ENCODE results near the gene SLC2A13. TPM values are rescaled to one million over a fixed set of nuclear protein-coding genes. Genes with fewer than 3 reads are reported as not detected.
A peak's percentile ranks its signal among the peaks of the same experiment; 100 is the strongest.

The SLC2A13 gene
- polyA plus RNA-seq, 1 experiment: 3.1 TPM

- Histone ChIP-seq H3K27me3 (ENCODE audit: control insufficient read depth, insufficient read depth, low read length) (no peaks in the 10 kb centered on the region), H3K9me3 (ENCODE audit: control insufficient read depth, insufficient read depth, low read length) (no peaks in the 10 kb centered on the region), H3K27ac (ENCODE audit: low read depth, low read length) (no peak overlapping the region), H3K4me3 (ENCODE audit: low read depth, low read length) (no peak overlapping the region)
- POLR2A ChIA-PET: interaction anchor here (1.0 kb wide), 1 partner anchor 94 kb away, joined by 3 read pairs; the partner anchor contains the start of gene SLC2A13
- CTCF ChIA-PET: interaction anchor here (0.6 to 6.4 kb wide), 56 partner anchors 9 to 330 kb away, joined by 3 to 102 read pairs (median 4); partner anchors contain the start of gene SLC2A13
- TF ChIP-seq, protein P1, sequence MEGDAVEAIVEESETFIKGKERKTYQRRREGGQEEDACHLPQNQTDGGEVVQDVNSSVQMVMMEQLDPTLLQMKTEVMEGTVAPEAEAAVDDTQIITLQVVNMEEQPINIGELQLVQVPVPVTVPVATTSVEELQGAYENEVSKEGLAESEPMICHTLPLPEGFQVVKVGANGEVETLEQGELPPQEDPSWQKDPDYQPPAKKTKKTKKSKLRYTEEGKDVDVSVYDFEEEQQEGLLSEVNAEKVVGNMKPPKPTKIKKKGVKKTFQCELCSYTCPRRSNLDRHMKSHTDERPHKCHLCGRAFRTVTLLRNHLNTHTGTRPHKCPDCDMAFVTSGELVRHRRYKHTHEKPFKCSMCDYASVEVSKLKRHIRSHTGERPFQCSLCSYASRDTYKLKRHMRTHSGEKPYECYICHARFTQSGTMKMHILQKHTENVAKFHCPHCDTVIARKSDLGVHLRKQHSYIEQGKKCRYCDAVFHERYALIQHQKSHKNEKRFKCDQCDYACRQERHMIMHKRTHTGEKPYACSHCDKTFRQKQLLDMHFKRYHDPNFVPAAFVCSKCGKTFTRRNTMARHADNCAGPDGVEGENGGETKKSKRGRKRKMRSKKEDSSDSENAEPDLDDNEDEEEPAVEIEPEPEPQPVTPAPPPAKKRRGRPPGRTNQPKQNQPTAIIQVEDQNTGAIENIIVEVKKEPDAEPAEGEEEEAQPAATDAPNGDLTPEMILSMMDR (IDR thresholded peaks at IDR 0.05; ENCODE audit: low read depth, low read length): no peak
- DNase-seq (ENCODE audit: low read depth, low spot score): no peak
Measured at GRCh38 chr12:40011775-40012129, 94.1 kb downstream of the SLC2A13 start.

DNA sequence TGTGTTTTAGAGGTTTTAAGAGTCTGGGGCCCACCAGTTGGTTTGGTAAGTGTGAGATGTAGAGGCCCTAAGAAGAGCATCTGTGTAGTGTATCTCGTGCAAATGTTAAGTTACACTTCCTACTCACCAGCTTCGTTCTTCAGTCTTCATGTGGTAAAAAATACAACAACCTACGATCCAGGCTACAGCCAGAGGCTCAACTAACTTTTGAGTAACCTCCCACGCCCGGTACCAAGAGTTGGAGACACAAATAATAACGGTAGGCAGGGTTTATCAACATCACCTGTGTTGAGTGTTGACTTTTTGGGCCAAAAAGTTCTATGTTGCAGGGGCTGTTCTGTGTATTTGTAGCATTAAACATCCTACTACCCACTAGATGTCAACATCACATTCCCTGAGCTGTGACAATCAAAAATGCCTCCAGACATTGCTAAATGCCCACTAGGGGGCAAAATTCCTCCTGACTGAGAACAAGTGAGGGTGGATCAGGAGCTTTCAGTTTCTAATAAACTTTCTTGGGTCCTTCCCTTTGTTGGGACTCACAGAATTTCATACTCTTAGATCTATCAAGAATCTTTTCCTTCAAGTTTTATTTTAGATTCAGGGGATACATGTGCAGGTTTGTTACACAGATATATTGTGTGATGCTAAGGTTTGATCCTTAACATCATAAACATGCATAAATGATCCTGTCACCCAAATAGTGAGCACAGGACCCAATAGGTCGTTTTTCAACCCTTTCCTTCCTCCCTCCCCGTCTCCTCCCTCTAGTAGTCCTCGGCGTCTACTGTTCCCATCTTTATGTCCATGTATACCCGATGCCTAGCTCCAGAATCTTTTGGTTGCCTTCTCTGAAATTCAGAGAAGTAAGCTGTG, 94.7 kb downstream of the SLC2A13 start:
- TF ChIP-seq, protein P1 (IDR thresholded peaks at IDR 0.05; ENCODE audit: low read depth, low read length): peak; percentile 84
- H3K27me3 ChIP-seq (ENCODE audit: control insufficient read depth, insufficient read depth, low read length): no peaks in the 10 kb centered on the region
- H3K9me3 ChIP-seq (ENCODE audit: control insufficient read depth, insufficient read depth, low read length): no peaks in the 10 kb centered on the region
- no peak overlapping the region for H3K27ac ChIP-seq (ENCODE audit: low read depth, low read length)
- H3K4me3 ChIP-seq (ENCODE audit: low read depth, low read length): peak overlapping the region; percentile 8
- POLR2A ChIA-PET: interaction anchor here (1.0 kb wide), 1 partner anchor 94 kb away, joined by 3 read pairs; the partner anchor contains the start of gene SLC2A13
- CTCF ChIA-PET: interaction anchor here (0.6 to 6.4 kb wide), 65 partner anchors 9 to 331 kb away, joined by 3 to 102 read pairs (median 4); partner anchors contain the start of gene SLC2A13
- DNase-seq (ENCODE audit: low read depth, low spot score): peak; percentile 36

DNA sequence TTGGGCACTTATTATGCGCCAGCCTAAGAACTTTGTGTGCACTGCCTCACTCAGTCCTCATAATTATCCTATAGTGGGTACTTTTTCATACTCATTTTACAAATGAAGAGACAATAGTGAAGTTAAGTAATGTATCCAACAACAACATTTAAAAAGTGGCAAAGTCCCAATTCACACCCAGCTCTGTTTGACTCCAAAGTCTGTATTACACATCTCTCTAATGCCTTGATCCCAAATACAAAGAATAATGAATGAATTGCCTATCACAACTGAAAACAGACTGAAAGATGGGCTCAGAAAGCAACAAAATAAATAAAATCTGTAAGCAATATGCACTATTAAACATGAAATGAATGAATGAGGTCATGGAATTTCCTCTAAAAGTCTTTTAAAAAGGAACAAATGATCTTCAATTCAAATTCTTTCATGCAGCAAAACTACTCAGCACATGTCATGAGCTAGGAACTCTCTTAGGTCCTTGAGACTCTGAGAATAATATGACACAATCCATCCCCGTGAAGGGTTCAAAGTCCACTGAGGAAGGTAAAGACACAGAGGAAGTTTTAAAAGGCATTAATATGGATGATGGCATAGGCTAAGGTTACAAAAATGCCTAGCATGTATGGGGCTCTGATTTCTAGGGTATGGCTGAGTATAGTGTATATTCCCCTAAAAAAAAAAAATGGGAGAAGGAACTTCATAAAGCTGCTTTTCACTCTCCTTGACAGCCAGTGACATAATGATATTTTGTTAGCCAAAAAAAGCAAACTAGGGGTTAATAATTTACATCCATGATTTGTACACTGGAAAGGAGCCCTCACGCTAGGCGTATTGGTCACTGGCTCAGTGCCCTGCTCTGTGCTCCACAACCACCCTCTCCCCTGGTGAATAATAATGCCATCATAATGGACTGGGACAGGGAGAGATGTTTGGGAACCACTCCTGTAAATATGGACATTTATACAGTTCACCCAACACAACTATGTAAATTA, 103.4 kb downstream of the SLC2A13 start:
- CTCF ChIA-PET: interaction anchor here (0.7 to 1.7 kb wide), 4 partner anchors 9 to 13 kb away, joined by 3 to 10 read pairs (median 6); no protein-coding TSS in a partner anchor
- no peak overlapping the region for H3K4me3 ChIP-seq (ENCODE audit: low read depth, low read length)
- no peaks in the 10 kb centered on the region for H3K27me3 ChIP-seq (ENCODE audit: control insufficient read depth, insufficient read depth, low read length)
- POLR2A ChIA-PET: no interaction called here
- TF ChIP-seq, protein P1 (IDR thresholded peaks at IDR 0.05; ENCODE audit: low read depth, low read length): no peak
- no peak for DNase-seq (ENCODE audit: low read depth, low spot score)
- no peaks in the 10 kb centered on the region for H3K9me3 ChIP-seq (ENCODE audit: control insufficient read depth, insufficient read depth, low read length)
- H3K27ac ChIP-seq (ENCODE audit: low read depth, low read length): no peak overlapping the region

GRCh38 chr12:40001406-40001805, 104.5 kb downstream of the SLC2A13 start:
- DNase-seq (ENCODE audit: low read depth, low spot score): no peak
- Histone ChIP-seq H3K4me3 (ENCODE audit: low read depth, low read length) (no peak overlapping the region), H3K27ac (ENCODE audit: low read depth, low read length) (no peak overlapping the region), H3K9me3 (ENCODE audit: control insufficient read depth, insufficient read depth, low read length) (0 out of 2 replicates have a peak, but pooled peaks cover 2% of the 10 kb centered on the region), H3K27me3 (ENCODE audit: control insufficient read depth, insufficient read depth, low read length) (no peaks in the 10 kb centered on the region)
- TF ChIP-seq, protein P1 (IDR thresholded peaks at IDR 0.05; ENCODE audit: low read depth, low read length): no peak
- POLR2A ChIA-PET: no interaction called here
- CTCF ChIA-PET: interaction anchor here (1.0 kb wide), 1 partner anchor 10 kb away, joined by 3 read pairs; no protein-coding TSS in a partner anchor

All from AG04450 (cell line).